Measurements from ENCODE around the gene PCBD1. TPM values are rescaled to one million over a fixed set of nuclear protein-coding genes. Genes with fewer than 3 reads are reported as not detected.

PCBD1 gene
- total RNA-seq, 1 donor from 2014 or later = 36.6 TPM

GRCh38 chr10:70909326-70909935 is 21.1 kb upstream of the PCBD1 start:
- H3K27me3 Mint-ChIP-seq (ENCODE audit: unreplicated experiment) = peaks cover 45% of the 10 kb centered on the region
- no peak overlapping the region for H3K4me3 Mint-ChIP-seq (ENCODE audit: unreplicated experiment)
- no peaks in the 10 kb centered on the region for H3K36me3 Mint-ChIP-seq (ENCODE audit: unreplicated experiment)
- DNase-seq (ENCODE audit: extremely low spot score, unreplicated experiment) = no peak
- no peaks in the 10 kb centered on the region for H3K9me3 Mint-ChIP-seq (ENCODE audit: unreplicated experiment)
- no peak for TF ChIP-seq CTCF (IDR thresholded peaks at IDR 0.05)
- H3K27ac Mint-ChIP-seq (ENCODE audit: unreplicated experiment) = no peak overlapping the region
- no peaks in the 10 kb centered on the region for H3K4me1 Mint-ChIP-seq (ENCODE audit: unreplicated experiment)

- no peak for DNase-seq (ENCODE audit: extremely low spot score, unreplicated experiment)
- Mint-ChIP-seq H3K4me3 (ENCODE audit: unreplicated experiment) (no peak overlapping the region), H3K4me1 (ENCODE audit: unreplicated experiment) (no peaks in the 10 kb centered on the region), H3K36me3 (ENCODE audit: unreplicated experiment) (no peaks in the 10 kb centered on the region), H3K27me3 (ENCODE audit: unreplicated experiment) (peaks cover 39% of the 10 kb centered on the region), H3K9me3 (ENCODE audit: unreplicated experiment) (no peaks in the 10 kb centered on the region), H3K27ac (ENCODE audit: unreplicated experiment) (no peak overlapping the region)
- no peak for TF ChIP-seq CTCF (IDR thresholded peaks at IDR 0.05)
Observed at GRCh38 chr10:70908406-70909296, 20.3 kb upstream of the PCBD1 start.

DNA sequence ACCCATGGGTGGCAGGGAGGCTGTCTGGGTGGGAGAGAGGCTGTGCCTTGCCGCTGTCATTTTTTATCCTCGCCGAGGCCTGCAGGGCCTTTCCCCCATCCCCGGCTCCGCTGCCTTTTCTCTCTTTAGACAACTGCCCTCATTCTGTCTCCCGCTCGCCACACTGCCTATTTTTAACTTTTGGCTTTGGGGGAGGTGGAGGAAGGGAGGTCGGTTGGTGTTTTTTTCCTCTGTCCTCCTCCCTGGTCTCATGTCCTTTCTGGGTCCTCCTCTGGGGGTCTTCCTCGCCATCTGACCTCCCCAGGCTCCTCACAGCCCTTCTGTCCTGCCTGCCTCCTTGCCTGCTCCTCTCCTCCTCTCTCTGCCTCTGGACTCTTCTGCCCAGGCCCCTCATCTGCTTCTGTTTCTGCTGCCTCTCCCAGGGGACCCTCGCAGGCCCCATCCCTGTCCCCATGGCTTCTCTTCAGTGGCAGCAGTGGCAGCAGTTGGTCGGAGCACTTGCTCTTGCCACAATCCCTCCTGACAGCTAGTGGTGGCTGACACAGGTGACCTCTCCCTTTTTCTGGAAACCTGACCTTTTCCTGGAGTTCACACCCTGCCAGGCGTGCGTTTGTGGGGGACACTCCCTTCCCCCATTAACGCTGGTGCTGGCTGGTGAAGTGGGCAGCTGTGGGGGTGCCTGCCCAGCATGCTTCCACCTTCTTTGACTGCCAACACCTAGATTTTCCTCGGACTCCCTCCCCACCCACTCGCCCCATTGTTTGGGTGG is 19.5 kb upstream of the PCBD1 start:
- no peaks in the 10 kb centered on the region for H3K36me3 Mint-ChIP-seq (ENCODE audit: unreplicated experiment)
- no peaks in the 10 kb centered on the region for H3K4me1 Mint-ChIP-seq (ENCODE audit: unreplicated experiment)
- TF ChIP-seq CTCF (IDR thresholded peaks at IDR 0.05) = no peak
- no peaks in the 10 kb centered on the region for H3K9me3 Mint-ChIP-seq (ENCODE audit: unreplicated experiment)
- H3K27ac Mint-ChIP-seq (ENCODE audit: unreplicated experiment) = no peak overlapping the region
- peaks cover 38% of the 10 kb centered on the region for H3K27me3 Mint-ChIP-seq (ENCODE audit: unreplicated experiment)
- H3K4me3 Mint-ChIP-seq (ENCODE audit: unreplicated experiment) = no peak overlapping the region
- DNase-seq (ENCODE audit: extremely low spot score, unreplicated experiment) = no peak

GRCh38 chr10:70906953-70907636 is 18.7 kb upstream of the PCBD1 start:
- DNase-seq (ENCODE audit: extremely low spot score, unreplicated experiment) = no peak
- TF ChIP-seq CTCF (IDR thresholded peaks at IDR 0.05) = no peak
- no peak overlapping the region for H3K27ac Mint-ChIP-seq (ENCODE audit: unreplicated experiment)
- H3K4me1 Mint-ChIP-seq (ENCODE audit: unreplicated experiment) = no peaks in the 10 kb centered on the region
- no peaks in the 10 kb centered on the region for H3K36me3 Mint-ChIP-seq (ENCODE audit: unreplicated experiment)
- H3K4me3 Mint-ChIP-seq (ENCODE audit: unreplicated experiment) = no peak overlapping the region
- H3K27me3 Mint-ChIP-seq (ENCODE audit: unreplicated experiment) = peaks cover 30% of the 10 kb centered on the region
- H3K9me3 Mint-ChIP-seq (ENCODE audit: unreplicated experiment) = no peaks in the 10 kb centered on the region

Data from osteocyte (in vitro differentiated cells).